ENCODE measurements around the gene POLR2F. TPM values are rescaled to one million over a fixed set of nuclear protein-coding genes. Genes with fewer than 3 reads are reported as not detected.

Gene POLR2F
- total RNA-seq, 1 experiment from 2014 or later, result 111 TPM

- no peak for DNase-seq
- Mint-ChIP-seq H3K27ac (ENCODE audit: unreplicated experiment) (no peak overlapping the region), H3K9me3 (ENCODE audit: low read depth, unreplicated experiment) (no peaks in the 10 kb centered on the region), H3K4me1 (ENCODE audit: low read depth, unreplicated experiment) (peaks cover 34% of the 10 kb centered on the region), H3K36me3 (ENCODE audit: insufficient read depth, unreplicated experiment) (peaks cover 15% of the 10 kb centered on the region), H3K27me3 (ENCODE audit: unreplicated experiment) (no peaks in the 10 kb centered on the region), H3K4me3 (ENCODE audit: low read depth, unreplicated experiment) (no peak overlapping the region)
- no TSS peak for BruUV-seq (replicated peaks)
- intact Hi-C loops (cut with micrococcal nuclease; ENCODE audit: unreplicated experiment), result no loop called here
- TF ChIP-seq CTCF (IDR thresholded peaks at IDR 0.05; ENCODE audit: unreplicated experiment), result no peak
- CTCF ChIA-PET, result interaction anchor here (0.5 kb wide), 1 partner anchor 34 kb away, joined by 4 read pairs; no protein-coding TSS in a partner anchor
These were observed 45.0 kb downstream of the POLR2F start for GRCh38 chr22:37998543-37998942.

- Mint-ChIP-seq H3K36me3 (ENCODE audit: insufficient read depth, unreplicated experiment) (peaks cover 15% of the 10 kb centered on the region), H3K27ac (ENCODE audit: unreplicated experiment) (no peak overlapping the region), H3K9me3 (ENCODE audit: low read depth, unreplicated experiment) (no peaks in the 10 kb centered on the region), H3K27me3 (ENCODE audit: unreplicated experiment) (no peaks in the 10 kb centered on the region), H3K4me3 (ENCODE audit: low read depth, unreplicated experiment) (no peak overlapping the region), H3K4me1 (ENCODE audit: low read depth, unreplicated experiment) (peaks cover 34% of the 10 kb centered on the region)
- intact Hi-C loops (cut with micrococcal nuclease; ENCODE audit: unreplicated experiment), result no loop called here
- no TSS peak for BruUV-seq (replicated peaks)
- CTCF ChIA-PET, result interaction anchor here (0.9 to 1.4 kb wide), 3 partner anchors 18 to 137 kb away, joined by 3 to 5 read pairs (median 4); no protein-coding TSS in a partner anchor
- peak; percentile 36 for DNase-seq
- TF ChIP-seq CTCF (IDR thresholded peaks at IDR 0.05; ENCODE audit: unreplicated experiment), result no peak
These were observed 45.7 kb downstream of the POLR2F start for GRCh38 chr22:37999236-37999635.

GRCh38 chr22:37999640-38000272 is 46.3 kb downstream of the POLR2F start:
- Mint-ChIP-seq H3K36me3 (ENCODE audit: insufficient read depth, unreplicated experiment) (peaks cover 15% of the 10 kb centered on the region), H3K27me3 (ENCODE audit: unreplicated experiment) (no peaks in the 10 kb centered on the region), H3K27ac (ENCODE audit: unreplicated experiment) (no peak overlapping the region), H3K9me3 (ENCODE audit: low read depth, unreplicated experiment) (no peaks in the 10 kb centered on the region), H3K4me1 (ENCODE audit: low read depth, unreplicated experiment) (peaks cover 34% of the 10 kb centered on the region), H3K4me3 (ENCODE audit: low read depth, unreplicated experiment) (no peak overlapping the region)
- CTCF ChIA-PET, result interaction anchor here (0.9 to 1.4 kb wide), 3 partner anchors 18 to 137 kb away, joined by 3 to 5 read pairs (median 4); no protein-coding TSS in a partner anchor
- peak; percentile 83 for DNase-seq
- intact Hi-C loops (cut with micrococcal nuclease; ENCODE audit: unreplicated experiment), result loop anchor here (1.0 kb wide), 1 partner anchor 18 kb away; no protein-coding TSS in a partner anchor
- no TSS peak for BruUV-seq (replicated peaks)
- TF ChIP-seq CTCF (IDR thresholded peaks at IDR 0.05; ENCODE audit: unreplicated experiment), result no peak

- no peak for TF ChIP-seq CTCF (IDR thresholded peaks at IDR 0.05; ENCODE audit: unreplicated experiment)
- Mint-ChIP-seq H3K27me3 (ENCODE audit: unreplicated experiment) (no peaks in the 10 kb centered on the region), H3K27ac (ENCODE audit: unreplicated experiment) (no peak overlapping the region), H3K4me3 (ENCODE audit: low read depth, unreplicated experiment) (no peak overlapping the region), H3K9me3 (ENCODE audit: low read depth, unreplicated experiment) (no peaks in the 10 kb centered on the region), H3K36me3 (ENCODE audit: insufficient read depth, unreplicated experiment) (no peaks in the 10 kb centered on the region), H3K4me1 (ENCODE audit: low read depth, unreplicated experiment) (no peaks in the 10 kb centered on the region)
- intact Hi-C loops (cut with micrococcal nuclease; ENCODE audit: unreplicated experiment), result no loop called here
- DNase-seq, result no peak
- CTCF ChIA-PET, result no interaction called here
- no TSS peak for BruUV-seq (replicated peaks)
These were observed 52.4 kb downstream of the POLR2F start for GRCh38 chr22:38005943-38006342.
